K562 (cell line): ENCODE measurements around the gene C9orf50. TPM values are rescaled to one million over a fixed set of nuclear protein-coding genes. Genes with fewer than 3 reads are reported as not detected.

Source experiments
- BRD9 ChIP-seq: fragments of 450-650 bp; IDR thresholded peaks from 2 replicates; pipeline ENCODE4 v1.6.1; 2018; ENCODE audit warnings: low read depth; ENCODE audit not compliant: partially characterized antibody
- CCNT2 ChIP-seq: IDR thresholded peaks from 2 replicates; pipeline ENCODE4 v1.6.1; 2011; ENCODE audit warnings: borderline replicate concordance, low read depth, mild to moderate bottlenecking, moderate library complexity, mixed read lengths, low read length; ENCODE audit not compliant: insufficient read length; ENCODE audit errors: extremely low read depth
- DACH1 ChIP-seq: fragments of 450-650 bp; IDR thresholded peaks from 2 replicates; pipeline ENCODE4 v1.6.1; 2018; ENCODE audit not compliant: partially characterized antibody
- EHMT2 ChIP-seq: fragments of 450-650 bp; IDR thresholded peaks from 2 replicates; pipeline ENCODE4 v1.6.1; 2018; ENCODE audit warnings: antibody characterized with exemption
- HMG20A ChIP-seq: fragments of 450-650 bp; formaldehyde crosslinking; conservative IDR thresholded peaks from 2 replicates; pipeline ENCODE4 v1.4.0; 2020; ENCODE audit warnings: mild to moderate bottlenecking, mixed read lengths
- HNRNPL ChIP-seq: fragments of 200-400 bp; formaldehyde crosslinking; IDR thresholded peaks from 2 replicates; pipeline ENCODE4 v1.6.1; 2017; ENCODE audit warnings: low read depth, mild to moderate bottlenecking, low read length
- JUND ChIP-seq, 2 experiments: IDR thresholded peaks; 2 replicates in 1 of 2; 3 replicates in 1 of 2; pipeline ENCODE4 v1.6.1; 2011; ENCODE audit warnings: borderline replicate concordance in 2 of 2, low read depth in 2 of 2, low read length in 2 of 2, improper control_type of control experiment in 1 of 2, missing biosample characterization in 1 of 2, missing genetic modification characterization in 1 of 2, missing genetic modification reagents in 1 of 2
- MAFF ChIP-seq: IDR thresholded peaks from 2 replicates; pipeline ENCODE4 v1.6.1; 2012; ENCODE audit warnings: low read length, improper control_type of control experiment
- MTA2 ChIP-seq: fragments of 450-650 bp; IDR thresholded peaks from 2 replicates; pipeline ENCODE4 v1.6.1; 2016; ENCODE audit warnings: low read depth
- NBN ChIP-seq: fragments of 450-650 bp; IDR thresholded peaks from 2 replicates; pipeline ENCODE4 v1.6.1; 2016; ENCODE audit warnings: low read depth, mild to moderate bottlenecking
- NR2C1 ChIP-seq, 2 experiments: fragments of 450-650 bp; IDR thresholded peaks; 2 replicates each; pipeline ENCODE4 v1.6.1; 2017; ENCODE audit warnings: mild to moderate bottlenecking in 2 of 2, antibody characterized with exemption in 1 of 2, inconsistent platforms in 1 of 2, missing compliant biosample characterization in 1 of 2, missing genetic modification characterization in 1 of 2
- PCBP2 ChIP-seq: fragments of 200-400 bp; formaldehyde crosslinking; IDR thresholded peaks from 2 replicates; pipeline ENCODE4 v1.6.1; 2018; ENCODE audit warnings: low read length, low read depth, mild to moderate bottlenecking, moderate library complexity; ENCODE audit not compliant: poor library complexity, severe bottlenecking
- RBM34 ChIP-seq: fragments of 200-400 bp; formaldehyde crosslinking; IDR thresholded peaks from 2 replicates; pipeline ENCODE4 v1.6.1; 2018; ENCODE audit warnings: low read length, borderline replicate concordance; ENCODE audit not compliant: insufficient read depth
- SAFB2 ChIP-seq: fragments of 200-400 bp; formaldehyde crosslinking; IDR thresholded peaks from 2 replicates; pipeline ENCODE4 v1.6.1; 2018; ENCODE audit warnings: borderline replicate concordance, low read length, low read depth, moderate library complexity; ENCODE audit not compliant: severe bottlenecking
- SREBF2 ChIP-seq: sonication (generic); formaldehyde crosslinking; IDR thresholded peaks from 2 replicates; pipeline ENCODE4 v1.4.0; 2020; ENCODE audit warnings: mild to moderate bottlenecking, missing genetic modification reagents
- WHSC1 ChIP-seq: IDR thresholded peaks from one replicate; pipeline ENCODE4 v1.6.1; 2012; ENCODE audit warnings: low read length, control low read depth, inconsistent platforms
- XRCC3 ChIP-seq: fragments of 450-650 bp; IDR thresholded peaks from 2 replicates; pipeline ENCODE4 v1.6.1; 2017; ENCODE audit warnings: mild to moderate bottlenecking, moderate library complexity
- YBX1 ChIP-seq: fragments of 450-650 bp; IDR thresholded peaks from 2 replicates; pipeline ENCODE4 v1.7.1; 2016; ENCODE audit warnings: mild to moderate bottlenecking
- ZC3H4 ChIP-seq: sonication (generic); formaldehyde crosslinking; IDR thresholded peaks from 2 replicates; pipeline ENCODE4 v1.9.0; 2021; ENCODE audit warnings: missing genetic modification reagents, borderline replicate concordance
- ZFP36 ChIP-seq: fragments of 150-350 bp; IDR thresholded peaks from 2 replicates; pipeline ENCODE4 v1.6.1; 2018; ENCODE audit warnings: low read length, low read depth; ENCODE audit not compliant: partially characterized antibody
- ZNF584 ChIP-seq: fragments of 200-800 bp; sonication (Bioruptor generic); IDR thresholded peaks from 2 replicates; pipeline ENCODE4 v1.6.1; 2016; ENCODE audit warnings: low read depth, mild to moderate bottlenecking, missing genetic modification characterization, missing compliant biosample characterization
- ZNF695 ChIP-seq: fragments of 450-650 bp; formaldehyde crosslinking; IDR thresholded peaks from 2 replicates; pipeline ENCODE4 v1.4.0; 2020; ENCODE audit warnings: mild to moderate bottlenecking, moderate library complexity
- ZNF707 ChIP-seq: fragments of 250-450 bp; sonication (Bioruptor Pico); conservative IDR thresholded peaks from 2 replicates; pipeline ENCODE4 v1.8.0; 2022; ENCODE audit warnings: inconsistent platforms, mild to moderate bottlenecking, moderate library complexity
- polyA plus RNA-seq, 8 experiments: library from polyadenylated mRNA; depleted of rRNA in 4 of 8; stranded (reverse) in 5 of 8; unstranded in 3 of 8; fragments of >200 nt; fragmentation: Nextera tagmentation in 2 of 8; fragmentation: Illumina TruSeq in 1 of 8; extraction: Ambion mirVana in 2 of 8; extraction: Trizol in 1 of 8; gene quantifications; 2 replicates each; pipeline versions ENCODE4 v1.2.1 to v1.2.3, GENCODE V29; 2011 to 2014; ENCODE audit warnings: inconsistent platforms in 1 of 8, missing spikeins in 1 of 8
- total RNA-seq, 7 experiments: library from RNA; depleted of rRNA in 6 of 7; stranded (reverse); fragments of >200 nt in 6 of 7; fragmentation: Illumina TruSeq in 2 of 7; extraction: Trizol in 2 of 7; gene quantifications; 2 replicates each; pipeline versions ENCODE4 v1.2.1 to v1.2.3, GENCODE V29; 2011 to 2021; ENCODE audit warnings: low replicate concordance in 1 of 7

Gene C9orf50
- total and polyA plus RNA-seq, 9 of the 15 experiments (the other 6 are each of a cell fraction or from before 2014, with no cell fraction given), result not detected

DNA sequence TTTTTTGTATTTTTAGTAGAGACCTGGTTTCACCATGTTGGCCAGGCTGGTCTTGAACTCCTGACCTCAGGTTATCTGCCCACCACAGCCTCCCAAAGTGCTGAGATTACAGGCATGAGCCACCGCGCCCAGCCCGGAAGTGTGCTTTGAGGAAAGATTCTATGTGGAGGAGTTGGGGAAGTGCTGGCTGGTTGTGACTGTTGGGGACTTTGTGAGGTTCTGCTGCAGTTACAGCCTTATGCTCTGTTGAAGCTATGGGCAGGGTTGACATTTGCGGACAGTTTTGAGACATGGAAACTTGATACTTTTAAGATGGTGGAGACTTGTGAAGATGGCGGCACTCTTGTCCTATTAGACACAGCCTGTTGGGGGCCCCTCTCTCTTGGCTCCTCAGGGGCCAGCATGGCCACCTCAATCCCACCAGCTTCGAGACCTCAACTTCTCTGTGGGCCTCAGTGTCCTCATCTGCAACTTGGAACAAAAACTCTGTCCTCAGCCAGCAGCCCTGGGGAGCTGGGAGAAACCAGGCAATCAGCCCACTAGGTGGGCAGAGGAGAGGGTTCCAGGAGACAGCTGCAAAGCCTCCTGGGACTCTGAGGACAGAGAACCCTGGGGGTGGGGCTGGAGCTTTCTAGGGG is 24.9 kb downstream of the C9orf50 start (continued):
- 0 out of 2 replicates have a peak, but pooled peaks have one; percentile 12 for TF ChIP-seq JUND (IDR thresholded peaks at IDR 0.05; ENCODE audit: borderline replicate concordance, low read depth, low read length)
- peak; percentile 31; the same call in 1 of the 3 replicates for TF ChIP-seq JUND (tag; IDR thresholded peaks at IDR 0.05; ENCODE audit: borderline replicate concordance, low read depth, low read length)
- TF ChIP-seq SREBF2 (CRISPR knock-in tag), result no peak
- TF ChIP-seq EHMT2, result 0 out of 2 replicates have a peak, but pooled peaks have one; percentile 15
- no peak for TF ChIP-seq YBX1
- TF ChIP-seq RBM34, result no peak
- no peak for TF ChIP-seq SAFB2
- TF ChIP-seq HNRNPL, result no peak
- TF ChIP-seq NBN, result peak; percentile 89
- 0 out of 2 replicates have a peak, but pooled peaks have one; percentile 68 for TF ChIP-seq ZNF695 (CRISPR knock-in tag)
- no peak for TF ChIP-seq ZC3H4
- TF ChIP-seq XRCC3, result no peak
- 0 out of 2 replicates have a peak, but pooled peaks have one; percentile 56 for TF ChIP-seq ZNF707 (CRISPR knock-in tag)
- peak; percentile 82 for TF ChIP-seq MTA2
- no peak for TF ChIP-seq CCNT2
- no peak for TF ChIP-seq DACH1
- peak; percentile 93 for TF ChIP-seq ZNF584 (CRISPR knock-in tag)
- TF ChIP-seq BRD9, result peak; percentile 52
- no peak for TF ChIP-seq PCBP2
- no peak for TF ChIP-seq WHSC1
- no peak for TF ChIP-seq MAFF
- no peak for TF ChIP-seq ZFP36
- TF ChIP-seq NR2C1 (IDR thresholded peaks at IDR 0.05), result peak; percentile 79
- peak; percentile 88 for TF ChIP-seq NR2C1 (tag; IDR thresholded peaks at IDR 0.05)
- no peak for TF ChIP-seq HMG20A (CRISPR knock-in tag)
